ENCODE results near the gene DENND5A. TPM values are rescaled to one million over a fixed set of nuclear protein-coding genes. Genes with fewer than 3 reads are reported as not detected.
"Not testable (repeated sequence)": the region's sequence is repeated elsewhere in the genome, so short reads cannot be mapped to it uniquely, and the experiment has no call there.

The DENND5A gene
- total RNA-seq, 1 donor from 2014 or later, result 15.5 TPM

- ATAC-seq, result no peak
- DNase-seq (ENCODE audit: low spot score), result no peak
These were observed 46.0 kb downstream of the DENND5A start for GRCh38 chr11:9219115-9219514.

GRCh38 chr11:9214765-9215164 is 50.4 kb downstream of the DENND5A start:
- no peak for ATAC-seq
- no peak for DNase-seq (ENCODE audit: low spot score)

- DNase-seq (ENCODE audit: low spot score) (no peak), ATAC-seq (no peak)
These were observed 53.8 kb downstream of the DENND5A start for GRCh38 chr11:9211322-9211721.

- ATAC-seq, result no peak
- DNase-seq (ENCODE audit: low spot score), result no peak
These were observed 54.2 kb downstream of the DENND5A start for GRCh38 chr11:9210922-9211320.

- ATAC-seq (no peak), DNase-seq (ENCODE audit: low spot score) (no peak)
These were observed 54.8 kb downstream of the DENND5A start for GRCh38 chr11:9210224-9210921.

- ATAC-seq; DNase-seq (ENCODE audit: low spot score): not testable (repeated sequence)
These were observed 55.5 kb downstream of the DENND5A start for GRCh38 chr11:9209604-9210003.

GRCh38 chr11:9208726-9209501 is 56.2 kb downstream of the DENND5A start:
- ATAC-seq (no peak), DNase-seq (ENCODE audit: low spot score) (no peak)

GRCh38 chr11:9207229-9207628 is 57.9 kb downstream of the DENND5A start:
- no peak for ATAC-seq
- no peak for DNase-seq (ENCODE audit: low spot score)

GRCh38 chr11:9206496-9206895 is 58.7 kb downstream of the DENND5A start:
- no peak for DNase-seq (ENCODE audit: low spot score)
- ATAC-seq, result no peak

- no peak for DNase-seq (ENCODE audit: low spot score)
- ATAC-seq, result no peak
These were observed 61.3 kb downstream of the DENND5A start for GRCh38 chr11:9203691-9204311.

GRCh38 chr11:9201372-9202162 is 63.6 kb downstream of the DENND5A start:
- DNase-seq (ENCODE audit: low spot score), result no peak
- no peak for ATAC-seq

- no peak for DNase-seq (ENCODE audit: low spot score)
- ATAC-seq, result no peak
These were observed 64.7 kb downstream of the DENND5A start for GRCh38 chr11:9200471-9200870.

- ATAC-seq, result no peak
- no peak for DNase-seq (ENCODE audit: low spot score)
These were observed 71.8 kb downstream of the DENND5A start for GRCh38 chr11:9193316-9193715.

GRCh38 chr11:9192561-9192960 is 72.6 kb downstream of the DENND5A start:
- no peak for DNase-seq (ENCODE audit: low spot score)
- ATAC-seq, result no peak

- not testable (repeated sequence) for DNase-seq (ENCODE audit: low spot score); ATAC-seq
These were observed 74.7 kb downstream of the DENND5A start for GRCh38 chr11:9190326-9191016.

GRCh38 chr11:9188860-9189259 is 76.3 kb downstream of the DENND5A start:
- not testable (repeated sequence) for DNase-seq (ENCODE audit: low spot score); ATAC-seq

GRCh38 chr11:9187616-9188015 is 77.5 kb downstream of the DENND5A start:
- no peak for DNase-seq (ENCODE audit: low spot score)
- ATAC-seq, result no peak

- ATAC-seq, result no peak
- no peak for DNase-seq (ENCODE audit: low spot score)
These were observed 80.6 kb downstream of the DENND5A start for GRCh38 chr11:9184516-9184915.

GRCh38 chr11:9182180-9182871 is 82.8 kb downstream of the DENND5A start:
- ATAC-seq (no peak), DNase-seq (ENCODE audit: low spot score) (no peak)

GRCh38 chr11:9180784-9181183 is 84.4 kb downstream of the DENND5A start:
- ATAC-seq (no peak), DNase-seq (ENCODE audit: low spot score) (no peak)

All from left lobe of liver (tissue), 2 donors.